Measurements from ENCODE around the gene KLRC4. TPM values are rescaled to one million over a fixed set of nuclear protein-coding genes. Genes with fewer than 3 reads are reported as not detected.

The KLRC4 gene
- total and polyA plus RNA-seq, 10 of the 15 experiments (the other 5 are each of a cell fraction or from before 2014, with no cell fraction given), result 0.07 to 0.34 TPM; not detected in 8

GRCh38 chr12:10361622-10362021 lies 47.9 kb downstream of the KLRC4 start:
- H3K4me2 ChIP-seq (ENCODE audit: control insufficient read depth, insufficient read depth), result no peak overlapping the region
- RAD21 ChIA-PET (ENCODE audit: unreplicated experiment), result no interaction called here
- H3K79me2 ChIP-seq (ENCODE audit: control insufficient read depth, insufficient read depth, low read length), result no peaks in the 10 kb centered on the region
- no TSS peak for BruUV-seq (replicated peaks)
- in situ Hi-C loops (cut with MboI) (no loop called here), intact Hi-C loops (cut with micrococcal nuclease; ENCODE audit: unreplicated experiment) (no loop called here)
- CTCF ChIA-PET, result no interaction called here
- no peaks in the 10 kb centered on the region for H3K27me3 ChIP-seq (replicated peaks in 1 of 2; ENCODE audit: control insufficient read depth in 2 of 2, insufficient read depth in 2 of 2, low read length in 1 of 2)
- POLR2A ChIA-PET, result no interaction called here
- TF ChIP-seq CHD4 (IDR thresholded peaks at IDR 0.05) (no peak), YY1 (IDR thresholded peaks at IDR 0.05; ENCODE audit: low read depth, low read length) (no peak), CTCF (IDR thresholded peaks at IDR 0.05 in 2 of 3, conservative IDR thresholded peaks at IDR 0.05 in 1 of 3; ENCODE audit: control insufficient read depth in 2 of 3, extremely low read depth in 1 of 3, insufficient read depth in 1 of 3, low read depth in 3 of 3, low read length in 3 of 3) (no peak), NFYB (IDR thresholded peaks at IDR 0.05; ENCODE audit: insufficient read depth, low read depth, low read length) (no peak), MYB (IDR thresholded peaks at IDR 0.05; ENCODE audit: borderline replicate concordance, low read depth, low read length) (no peak)
- H2AFZ ChIP-seq (ENCODE audit: control insufficient read depth, low read depth, low read length), result no peak overlapping the region
- H3K9me3 ChIP-seq (replicated peaks; ENCODE audit: control insufficient read depth, insufficient read depth, low read length), result no peaks in the 10 kb centered on the region; the same call in 2 of the 3 replicates
- no peak overlapping the region for H3K27ac ChIP-seq (ENCODE audit: control insufficient read depth, insufficient read depth)
- H3K4me3 ChIP-seq, result no peak overlapping the region
- H3K36me3 ChIP-seq (ENCODE audit: control insufficient read depth in 2 of 2, insufficient read depth in 2 of 2, low read length in 1 of 2), result no peaks in the 10 kb centered on the region
- FAIRE-seq (no peak), DNase-seq (ENCODE audit: low read depth, low spot score) (no peak), ATAC-seq (no peak)
- no peak overlapping the region for H3K9ac ChIP-seq (ENCODE audit: control insufficient read depth, insufficient read depth, low read length)
- peaks cover 21% of the 10 kb centered on the region for H3K4me1 ChIP-seq (ENCODE audit: control insufficient read depth, insufficient read depth, low read length)
- WGBS (ENCODE audit: insufficient coverage, insufficient replicate concordance, low lambda C conversion rate, missing lambda C conversion rate), result 56% methylated on average over 4 of the region's 4 CpGs
- no peaks in the 10 kb centered on the region for H4K20me1 ChIP-seq (ENCODE audit: control insufficient read depth, insufficient read depth)
- SMC1A ChIA-PET (ENCODE audit: uncharacterized antibody, unreplicated experiment), result interaction anchor here (0.9 to 1.4 kb wide), 4 partner anchors 45 to 252 kb away, joined by 3 to 4 read pairs (median 3); partner anchors contain the start of gene MAGOHB

- TF ChIP-seq, protein P1, sequence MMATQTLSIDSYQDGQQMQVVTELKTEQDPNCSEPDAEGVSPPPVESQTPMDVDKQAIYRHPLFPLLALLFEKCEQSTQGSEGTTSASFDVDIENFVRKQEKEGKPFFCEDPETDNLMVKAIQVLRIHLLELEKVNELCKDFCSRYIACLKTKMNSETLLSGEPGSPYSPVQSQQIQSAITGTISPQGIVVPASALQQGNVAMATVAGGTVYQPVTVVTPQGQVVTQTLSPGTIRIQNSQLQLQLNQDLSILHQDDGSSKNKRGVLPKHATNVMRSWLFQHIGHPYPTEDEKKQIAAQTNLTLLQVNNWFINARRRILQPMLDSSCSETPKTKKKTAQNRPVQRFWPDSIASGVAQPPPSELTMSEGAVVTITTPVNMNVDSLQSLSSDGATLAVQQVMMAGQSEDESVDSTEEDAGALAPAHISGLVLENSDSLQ (IDR thresholded peaks at IDR 0.05), result peak; percentile 80
- TF ChIP-seq PBX3 (IDR thresholded peaks at IDR 0.05; ENCODE audit: insufficient replicate concordance, low read depth, low read length), result peak; percentile 32
- peak; percentile 16; the same call in 1 of the 3 replicates for TF ChIP-seq POU2F2 (IDR thresholded peaks at IDR 0.05; ENCODE audit: borderline replicate concordance, low read depth, low read length)
- TF ChIP-seq NFYB (IDR thresholded peaks at IDR 0.05; ENCODE audit: insufficient read depth, low read depth, low read length), result no peak
- POLR2A ChIA-PET, result no interaction called here
- CTCF ChIA-PET, result interaction anchor here (0.7 kb wide), 1 partner anchor 30 kb away, joined by 3 read pairs; no protein-coding TSS in a partner anchor
- H3K27me3 ChIP-seq (replicated peaks in 1 of 2; ENCODE audit: control insufficient read depth in 2 of 2, insufficient read depth in 2 of 2, low read length in 1 of 2), result no peaks in the 10 kb centered on the region
- no peak for DNase-seq (ENCODE audit: low read depth, low spot score)
- SMC1A ChIA-PET (ENCODE audit: uncharacterized antibody, unreplicated experiment), result interaction anchor here (0.9 to 1.4 kb wide), 4 partner anchors 46 to 252 kb away, joined by 3 to 4 read pairs (median 3); partner anchors contain the start of gene MAGOHB
- H3K9me3 ChIP-seq (replicated peaks; ENCODE audit: control insufficient read depth, insufficient read depth, low read length), result no peaks in the 10 kb centered on the region; the same call in 2 of the 3 replicates
- H4K20me1 ChIP-seq (ENCODE audit: control insufficient read depth, insufficient read depth), result no peaks in the 10 kb centered on the region
- FAIRE-seq, result no peak
- peaks cover 21% of the 10 kb centered on the region for H3K4me1 ChIP-seq (ENCODE audit: control insufficient read depth, insufficient read depth, low read length)
- H3K79me2 ChIP-seq (ENCODE audit: control insufficient read depth, insufficient read depth, low read length), result no peaks in the 10 kb centered on the region
- intact Hi-C loops (cut with micrococcal nuclease; ENCODE audit: unreplicated experiment), result no loop called here
- 53% methylated on average over 4 of the region's 4 CpGs for WGBS (ENCODE audit: insufficient coverage, insufficient replicate concordance, low lambda C conversion rate, missing lambda C conversion rate)
- H2AFZ ChIP-seq (ENCODE audit: control insufficient read depth, low read depth, low read length), result no peak overlapping the region
- no TSS peak for BruUV-seq (replicated peaks)
- RAD21 ChIA-PET (ENCODE audit: unreplicated experiment), result no interaction called here
- no peaks in the 10 kb centered on the region for H3K36me3 ChIP-seq (ENCODE audit: control insufficient read depth in 2 of 2, insufficient read depth in 2 of 2, low read length in 1 of 2)
- no peak for ATAC-seq
- no peak overlapping the region for H3K4me2 ChIP-seq (ENCODE audit: control insufficient read depth, insufficient read depth)
- in situ Hi-C loops (cut with MboI), result no loop called here
- H3K4me3 ChIP-seq, result no peak overlapping the region
- no peak overlapping the region for H3K27ac ChIP-seq (ENCODE audit: control insufficient read depth, insufficient read depth)
- H3K9ac ChIP-seq (ENCODE audit: control insufficient read depth, insufficient read depth, low read length), result no peak overlapping the region
Measured at GRCh38 chr12:10361084-10361483, 48.5 kb downstream of the KLRC4 start.
